WTC11 (cell line): Measurements from ENCODE around the gene MXRA7.

Experiments used
- CREB1 ChIP-seq: sonication (generic); formaldehyde crosslinking; IDR thresholded peaks from 2 replicates; pipeline ENCODE4 v1.8.0; 2023; ENCODE audit warnings: mild to moderate bottlenecking, missing genetic modification reagents
- CTCF ChIP-seq: fragments of 200-600 bp; IDR thresholded peaks from 2 replicates; pipeline ENCODE4 v1.8.0; 2022; ENCODE audit warnings: antibody characterized with exemption
- E2F4 ChIP-seq: sonication (generic); formaldehyde crosslinking; IDR thresholded peaks from 2 replicates; pipeline ENCODE4 v1.8.1; 2022; ENCODE audit warnings: low read depth, mild to moderate bottlenecking, moderate library complexity, missing genetic modification reagents, borderline replicate concordance
- HMGXB4 ChIP-seq: sonication (generic); formaldehyde crosslinking; IDR thresholded peaks from 2 replicates; pipeline ENCODE4 v1.8.1; 2023; ENCODE audit warnings: mild to moderate bottlenecking, moderate library complexity, missing genetic modification reagents
- MAX ChIP-seq: sonication (generic); formaldehyde crosslinking; IDR thresholded peaks from 2 replicates; pipeline ENCODE4 v1.8.0; 2022; ENCODE audit warnings: mild to moderate bottlenecking, missing genetic modification reagents
- SMAD3 ChIP-seq: sonication (generic); formaldehyde crosslinking; IDR thresholded peaks from 2 replicates; pipeline ENCODE4 v1.8.0; 2022; ENCODE audit warnings: missing genetic modification reagents, mild to moderate bottlenecking, borderline replicate concordance
- SP1 ChIP-seq: sonication (generic); formaldehyde crosslinking; conservative IDR thresholded peaks from 2 replicates; pipeline ENCODE4 v1.8.1; 2022; ENCODE audit warnings: missing genetic modification reagents
- TEAD4 ChIP-seq: sonication (generic); formaldehyde crosslinking; IDR thresholded peaks from 2 replicates; pipeline ENCODE4 v1.8.0; 2022; ENCODE audit warnings: mild to moderate bottlenecking, missing genetic modification reagents
- TP53 ChIP-seq: sonication (generic); formaldehyde crosslinking; IDR thresholded peaks from 2 replicates; pipeline ENCODE4 v1.8.1; 2023; ENCODE audit warnings: mild to moderate bottlenecking, missing genetic modification reagents
- USF2 ChIP-seq: sonication (generic); formaldehyde crosslinking; IDR thresholded peaks from 2 replicates; pipeline ENCODE4 v1.8.1; 2023; ENCODE audit warnings: mild to moderate bottlenecking, missing genetic modification reagents, moderate library complexity

- TF ChIP-seq SMAD3 (CRISPR knock-in tag), result no peak
- TF ChIP-seq USF2, result no peak
- TF ChIP-seq CTCF, result no peak
- no peak for TF ChIP-seq MAX
- no peak for TF ChIP-seq E2F4
- no peak for TF ChIP-seq CREB1 (CRISPR knock-in tag)
- TF ChIP-seq TEAD4, result no peak
- TF ChIP-seq SP1, result no peak
- no peak for TF ChIP-seq TP53 (CRISPR knock-in tag)
- TF ChIP-seq HMGXB4 (CRISPR knock-in tag), result no peak
Measured at GRCh38 chr17:76752006-76752405, 41.2 kb upstream of the MXRA7 start.
